GM18502 (cell line): Measurements from ENCODE around the gene BACH1.

ENCODE experiments used
- ATAC-seq: cut with Tn5 transposase; IDR thresholded peaks from one replicate; pipeline ENCODE4 v1.9.1; 2021; ENCODE audit warnings: mild to moderate bottlenecking; ENCODE audit not compliant: unreplicated experiment, poor library complexity

BACH1 gene

GRCh38 chr21:29372063-29372802, 73.5 kb downstream of the BACH1 start:
- ATAC-seq, result peak; percentile 83

- no peak for ATAC-seq
Measured at GRCh38 chr21:29374481-29374880, 75.8 kb downstream of the BACH1 start.

DNA sequence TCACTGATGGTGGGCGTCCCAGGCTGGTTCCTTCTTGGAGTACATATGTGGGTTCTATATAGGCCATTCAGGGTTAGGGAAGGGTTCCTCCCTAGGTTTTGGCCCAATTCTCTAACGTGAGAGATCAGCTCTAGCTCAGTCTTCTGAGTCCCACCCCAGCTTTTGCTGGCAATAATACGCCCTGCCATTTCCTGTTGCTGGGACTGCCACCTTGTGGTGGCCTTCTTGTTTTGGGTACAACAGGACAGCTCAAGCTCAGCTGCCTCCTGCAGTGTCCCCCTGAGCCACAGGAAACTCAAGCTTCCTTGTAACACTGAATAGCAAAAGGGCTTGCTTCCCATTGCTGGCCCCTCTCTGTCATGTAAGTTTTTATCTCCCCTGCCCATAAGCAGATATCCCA, 77.8 kb downstream of the BACH1 start:
- peak; percentile 80 for ATAC-seq

DNA sequence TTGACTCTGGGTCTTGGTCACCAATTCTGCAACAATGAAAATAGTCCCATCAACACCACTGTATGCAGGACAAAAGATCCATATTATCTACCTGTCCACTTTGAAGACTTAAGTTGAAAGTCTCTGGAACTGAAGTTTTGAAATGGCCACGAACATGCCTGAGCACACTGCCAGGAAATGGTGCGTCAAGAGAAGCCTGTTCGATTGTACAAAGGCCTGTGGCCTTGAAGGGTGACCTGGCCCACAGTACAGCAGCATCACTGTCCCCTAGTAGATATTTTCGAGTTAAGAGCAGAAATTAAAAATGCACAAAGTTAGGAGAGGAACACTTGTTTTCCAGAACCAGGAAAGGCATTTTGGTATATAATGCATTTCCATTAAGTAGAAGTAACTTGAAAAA, 78.5 kb downstream of the BACH1 start:
- ATAC-seq, result no peak

GRCh38 chr21:29378832-29379231, 80.1 kb downstream of the BACH1 start:
- no peak for ATAC-seq

DNA sequence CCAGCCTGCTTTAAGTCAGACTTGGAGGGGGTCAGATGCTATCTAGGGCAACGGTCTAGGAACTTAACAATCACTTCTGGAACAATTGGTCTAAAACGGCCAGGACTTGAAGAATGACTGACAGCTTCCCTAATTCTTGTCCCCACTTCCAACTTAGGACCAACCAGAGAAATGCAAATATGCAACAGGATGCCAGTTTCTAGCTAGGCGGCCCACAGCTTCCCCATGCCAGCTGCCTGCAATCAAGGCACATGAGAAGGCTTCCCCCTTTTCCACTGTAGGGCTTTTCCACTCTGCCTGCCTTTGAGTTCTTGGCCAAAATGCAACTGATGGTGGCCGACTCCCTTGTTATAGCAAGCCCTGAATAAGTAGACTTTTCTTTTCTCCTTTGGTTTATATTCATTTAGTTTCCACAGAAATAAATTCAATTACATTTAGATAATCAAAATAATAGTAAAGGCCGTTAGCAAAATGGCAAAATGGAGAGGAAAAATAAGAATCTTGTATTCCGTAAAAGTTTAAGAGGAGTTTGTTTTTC, 80.9 kb downstream of the BACH1 start:
- ATAC-seq, result no peak

- ATAC-seq, result no peak
Measured at GRCh38 chr21:29382030-29382654, 83.4 kb downstream of the BACH1 start.

DNA sequence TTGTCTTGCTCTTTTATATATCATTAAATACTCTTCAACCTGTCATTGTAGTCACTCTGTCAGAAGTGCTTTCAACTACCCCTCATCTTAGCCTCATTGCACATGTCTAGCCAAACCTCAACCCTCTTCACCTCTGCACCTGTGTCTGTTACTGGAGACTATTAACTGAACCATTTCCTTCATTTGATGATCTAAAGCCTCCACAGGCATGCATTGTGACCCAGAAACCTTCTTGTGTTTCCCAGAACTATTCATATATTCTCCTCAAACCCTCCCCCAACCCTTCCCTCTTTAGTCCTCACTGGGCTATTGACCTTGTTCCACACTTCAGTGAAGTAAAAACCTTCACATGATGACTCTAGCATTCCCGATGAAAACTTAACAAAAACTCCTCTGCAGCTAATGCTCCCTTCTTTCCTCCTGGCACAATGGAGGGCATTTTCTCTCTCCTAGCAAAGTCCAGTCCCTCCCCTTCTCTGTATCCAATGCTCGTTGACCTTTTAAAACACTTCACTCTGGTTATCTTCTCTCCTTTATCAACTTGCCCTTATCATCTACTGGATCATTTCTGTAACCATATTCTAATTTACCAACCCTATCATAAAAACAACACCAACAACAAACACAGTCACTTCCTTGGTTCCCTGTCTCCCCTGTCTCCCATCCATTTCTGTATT, 86.1 kb downstream of the BACH1 start:
- ATAC-seq, result no peak

DNA sequence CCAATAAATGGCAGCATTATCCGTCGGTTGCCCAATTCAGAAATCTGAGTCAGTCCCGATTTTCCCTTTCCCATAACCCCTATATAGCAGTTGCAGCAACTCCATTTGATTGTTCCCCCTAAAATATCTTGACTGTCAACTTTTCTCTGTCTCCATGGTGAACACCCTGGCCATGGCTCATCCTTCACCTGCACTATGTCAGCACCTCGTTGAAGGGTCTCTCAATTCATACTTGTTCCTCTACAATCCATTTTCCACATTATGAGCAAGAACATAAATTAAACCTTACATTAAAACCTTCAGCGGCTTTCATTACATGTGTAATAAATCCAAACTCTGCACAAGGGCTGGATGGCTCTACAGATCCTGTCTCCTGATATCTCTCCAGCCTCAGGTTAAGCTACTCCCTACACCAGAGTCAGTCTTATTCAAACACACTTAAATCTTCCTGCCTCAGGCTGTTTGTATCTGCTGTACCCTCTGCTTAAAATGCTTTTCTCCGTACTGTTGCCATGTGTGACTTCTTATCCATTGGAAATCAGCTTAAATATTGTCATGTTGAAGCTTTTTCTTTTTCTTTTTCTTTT, 87.3 kb downstream of the BACH1 start:
- no peak for ATAC-seq

DNA sequence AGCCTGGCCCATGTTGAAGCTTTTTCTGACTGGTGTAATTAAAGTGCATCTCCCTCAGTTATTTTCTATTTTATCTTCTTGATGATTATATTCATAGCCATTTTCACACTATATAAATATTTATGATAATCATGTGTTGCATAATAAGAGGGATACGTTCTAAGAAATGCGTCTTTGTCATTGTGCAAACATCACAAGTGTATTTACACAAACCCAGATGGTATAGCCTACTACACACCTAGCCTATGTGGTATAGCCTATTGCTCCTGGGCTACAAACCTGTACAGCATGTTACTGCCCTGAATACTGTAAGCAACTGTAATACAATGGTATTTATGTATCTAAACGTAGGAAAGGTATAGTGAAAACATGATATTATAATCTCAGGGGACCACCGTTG, 88.1 kb downstream of the BACH1 start:
- no peak for ATAC-seq

DNA sequence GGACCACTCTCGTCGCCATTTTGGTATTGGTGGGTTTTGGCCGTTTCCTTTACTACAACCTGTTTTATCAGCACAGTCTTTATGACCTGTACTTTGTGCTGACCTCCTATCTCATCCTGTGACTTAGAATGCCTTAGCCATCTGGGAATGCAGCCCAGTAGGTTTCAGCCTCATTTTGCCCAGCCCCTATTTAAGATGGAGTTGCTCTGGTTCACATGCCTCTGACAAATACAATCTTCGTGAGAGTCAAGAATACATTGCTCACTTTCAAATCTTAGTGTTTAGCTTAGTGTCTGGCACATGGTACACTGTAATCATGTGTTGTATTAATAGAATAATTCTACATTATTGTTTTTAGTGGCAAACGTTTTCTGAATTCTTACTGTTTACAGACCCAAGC, 88.9 kb downstream of the BACH1 start:
- no peak for ATAC-seq

DNA sequence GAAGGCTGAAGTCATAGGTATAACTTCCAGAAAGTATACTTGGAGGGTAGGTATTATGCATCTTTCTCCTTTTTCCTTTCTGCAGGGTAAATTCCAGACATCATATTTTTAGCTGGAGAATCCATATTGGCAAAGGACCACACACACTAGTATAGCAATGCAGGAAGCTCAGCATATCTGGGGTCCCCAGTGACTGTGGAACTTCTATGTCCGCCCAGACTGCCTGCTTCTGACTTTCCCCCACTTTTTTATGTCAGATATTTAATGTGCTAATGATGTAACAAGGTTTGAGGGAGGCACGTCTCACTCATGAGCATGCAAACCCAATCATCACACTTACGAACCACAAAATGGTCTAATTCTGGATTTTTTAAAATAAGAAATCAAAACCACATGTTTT, 90.4 kb downstream of the BACH1 start:
- ATAC-seq, result no peak

GRCh38 chr21:29390778-29391177, 92.1 kb downstream of the BACH1 start:
- no peak for ATAC-seq

GRCh38 chr21:29394051-29394450, 95.3 kb downstream of the BACH1 start:
- ATAC-seq, result no peak
